Astrocyte of the cerebellum (primary cell): ENCODE measurements around the gene ELMO3.
A peak's percentile ranks its signal among the peaks of the same experiment; 100 is the strongest.

Source experiments
- DNase-seq: peaks from one replicate; pipeline ENCODE4 v3.0.0-alpha.2; 2011; ENCODE audit warnings: low read depth
- H3K4me3 ChIP-seq: 2 replicates; pipeline ENCODE4 v1.5.1; 2011; ENCODE audit warnings: mild to moderate bottlenecking, low read depth, low read length, moderate library complexity
- in situ Hi-C: cut with HindIII; loops from 2 replicates; pipeline ENCODE4 v1.10.0; 2017; ENCODE audit warnings: low sequenced_read_pairs
- TF ChIP-seq, protein P1 (sequence below): IDR thresholded peaks from 2 replicates; pipeline ENCODE4 v1.5.1; 2012; ENCODE audit warnings: low read length, low read depth, moderate library complexity, mild to moderate bottlenecking; ENCODE audit errors: missing control alignments

Gene ELMO3

DNA sequence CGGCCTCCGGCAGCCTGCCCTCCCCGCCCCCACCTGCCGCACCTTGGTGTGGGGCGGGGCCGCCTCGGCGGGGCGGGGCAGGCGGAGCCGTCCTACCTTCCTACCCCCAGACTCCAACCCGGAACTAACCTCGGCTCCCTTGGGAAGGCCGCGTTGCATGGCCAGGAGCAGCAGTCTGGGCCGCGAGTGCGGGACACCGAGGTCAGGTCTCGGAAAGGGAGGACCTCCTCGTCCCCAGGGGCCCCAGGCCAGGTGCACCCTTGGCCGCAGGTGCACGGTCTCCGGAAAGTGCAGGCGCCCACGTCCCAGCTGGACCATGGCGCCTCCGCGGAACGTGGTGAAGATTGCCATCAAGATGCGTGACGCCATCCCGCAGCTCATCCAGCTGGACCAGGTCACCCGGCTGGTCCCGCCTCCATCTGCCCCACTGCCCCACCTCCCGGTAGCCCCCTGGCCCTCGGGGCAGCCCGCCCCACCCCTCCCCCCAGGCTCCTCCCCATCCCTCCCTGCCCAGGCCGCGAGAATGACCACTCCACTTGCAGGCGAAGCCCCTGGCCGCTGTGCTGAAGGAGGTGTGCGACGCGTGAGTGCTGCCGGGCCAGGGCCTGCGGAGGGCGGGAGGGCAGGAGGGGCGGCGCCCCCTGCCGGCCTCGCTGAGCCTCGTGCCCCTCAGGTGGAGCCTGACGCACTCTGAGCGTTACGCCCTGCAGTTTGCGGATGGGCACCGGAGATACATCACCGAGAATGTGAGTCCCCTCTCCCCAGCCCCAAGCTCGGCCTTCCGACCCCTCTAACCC, at the start of gene ELMO3:
Gene ELMO3, plus strand, starts transcription at position 121 of the 797 bp plus-strand sequence. Its CDS starts 196 bp downstream, at position 317.
- in situ Hi-C loops: no loop called here
- H3K4me3 ChIP-seq: no peak within 1 kb of the TSS
- no peak for DNase-seq
- TF ChIP-seq, protein P1, sequence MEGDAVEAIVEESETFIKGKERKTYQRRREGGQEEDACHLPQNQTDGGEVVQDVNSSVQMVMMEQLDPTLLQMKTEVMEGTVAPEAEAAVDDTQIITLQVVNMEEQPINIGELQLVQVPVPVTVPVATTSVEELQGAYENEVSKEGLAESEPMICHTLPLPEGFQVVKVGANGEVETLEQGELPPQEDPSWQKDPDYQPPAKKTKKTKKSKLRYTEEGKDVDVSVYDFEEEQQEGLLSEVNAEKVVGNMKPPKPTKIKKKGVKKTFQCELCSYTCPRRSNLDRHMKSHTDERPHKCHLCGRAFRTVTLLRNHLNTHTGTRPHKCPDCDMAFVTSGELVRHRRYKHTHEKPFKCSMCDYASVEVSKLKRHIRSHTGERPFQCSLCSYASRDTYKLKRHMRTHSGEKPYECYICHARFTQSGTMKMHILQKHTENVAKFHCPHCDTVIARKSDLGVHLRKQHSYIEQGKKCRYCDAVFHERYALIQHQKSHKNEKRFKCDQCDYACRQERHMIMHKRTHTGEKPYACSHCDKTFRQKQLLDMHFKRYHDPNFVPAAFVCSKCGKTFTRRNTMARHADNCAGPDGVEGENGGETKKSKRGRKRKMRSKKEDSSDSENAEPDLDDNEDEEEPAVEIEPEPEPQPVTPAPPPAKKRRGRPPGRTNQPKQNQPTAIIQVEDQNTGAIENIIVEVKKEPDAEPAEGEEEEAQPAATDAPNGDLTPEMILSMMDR: peak; percentile 34

GRCh38 chr16:67149276-67150046, 49.5 kb upstream of the ELMO3 start:
- in situ Hi-C loops: no loop called here
- H3K4me3 ChIP-seq: peak overlapping the region; percentile 55
- TF ChIP-seq, protein P1: no peak
- DNase-seq: no peak

DNA sequence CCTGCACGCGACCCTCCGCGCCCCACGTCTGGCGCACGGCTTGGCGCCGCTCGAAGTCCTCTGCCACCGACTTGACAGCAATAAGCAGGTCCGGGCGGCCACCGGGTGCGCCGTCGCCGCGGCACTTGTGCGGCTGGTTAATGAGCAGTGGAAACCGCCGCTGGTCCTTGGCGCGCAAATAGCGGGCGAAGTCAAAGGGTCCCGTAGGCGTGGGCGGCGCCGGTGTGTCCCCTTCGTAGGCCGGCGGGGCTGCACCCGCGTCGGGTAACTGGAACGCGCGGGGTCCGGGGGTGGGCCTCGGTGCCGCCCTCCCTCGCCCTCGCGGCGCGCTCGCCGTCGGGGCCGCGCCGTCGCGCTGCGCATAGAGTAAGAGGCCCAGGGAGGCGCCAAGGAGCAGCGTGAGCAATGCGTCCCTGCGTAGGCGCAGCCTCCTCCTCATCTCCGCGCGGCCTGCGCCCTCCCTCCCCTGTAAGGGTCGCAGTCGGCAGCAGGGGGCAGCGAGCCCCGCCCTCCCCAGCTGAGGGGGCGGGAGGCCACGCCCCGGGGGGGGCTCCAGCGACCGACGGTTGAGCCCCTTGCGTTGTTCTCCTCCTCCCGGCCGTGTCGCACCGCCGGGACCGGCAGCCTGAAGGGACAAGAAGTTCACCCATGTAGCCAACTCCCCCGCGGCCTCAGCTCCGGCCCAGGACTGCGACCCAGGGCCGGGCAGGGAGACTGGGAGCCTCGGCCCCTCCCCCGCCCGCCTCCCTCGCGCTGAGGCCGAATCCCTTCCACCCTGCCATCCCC, 48.7 kb upstream of the ELMO3 start:
- peak overlapping the region; percentile 55 for H3K4me3 ChIP-seq
- TF ChIP-seq, protein P1: no peak
- in situ Hi-C loops: no loop called here
- DNase-seq: no peak

DNA sequence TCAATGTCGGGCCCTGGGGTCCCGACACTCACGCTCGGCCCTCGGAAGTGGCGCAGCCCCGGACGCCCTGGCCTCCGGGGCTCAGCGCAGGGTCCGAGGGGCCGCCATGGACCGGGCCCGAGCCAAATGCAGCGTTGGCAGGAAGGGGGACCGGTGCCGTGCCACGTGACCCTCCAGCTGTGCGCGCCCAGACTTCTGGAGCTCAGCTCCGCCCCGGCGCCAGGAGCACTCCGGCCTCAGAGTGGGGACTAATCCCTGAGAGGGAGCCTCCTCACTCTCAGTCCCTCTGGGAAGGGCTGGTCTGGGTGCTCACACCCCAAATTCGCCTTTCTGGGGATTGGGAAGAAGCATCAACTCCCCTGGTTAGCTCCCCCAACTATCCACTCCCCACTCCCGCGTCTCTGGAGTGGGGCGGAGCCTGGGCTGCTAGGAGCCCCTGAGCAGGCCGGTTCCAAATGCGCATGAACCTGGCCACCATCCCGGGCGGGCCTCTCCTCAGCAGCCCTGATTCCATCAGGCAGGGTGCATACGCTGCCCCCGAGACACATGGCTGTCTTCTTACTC, 48.0 kb upstream of the ELMO3 start, which contains the start of gene B3GNT9:
Gene B3GNT9, minus strand, starts transcription at position 166 of the 564 bp plus-strand sequence. CDS start 513 bp downstream, outside the sequence.
- peak within 1 kb of the TSS; percentile 55 for H3K4me3 ChIP-seq
- TF ChIP-seq, protein P1: no peak
- in situ Hi-C loops: no loop called here
- no peak for DNase-seq

GRCh38 chr16:67151431-67152097, 47.4 kb upstream of the ELMO3 start:
- in situ Hi-C loops: no loop called here
- no peak overlapping the region for H3K4me3 ChIP-seq
- DNase-seq: no peak
- TF ChIP-seq, protein P1: no peak
